Measurements from ENCODE around the gene ARHGAP6. TPM values are rescaled to one million over a fixed set of nuclear protein-coding genes. Genes with fewer than 3 reads are reported as not detected.

Gene ARHGAP6
- total RNA-seq, 2 experiments from 2014 or later: not detected

- ChIA-PET POLR2A (no interaction called here), CTCF (no interaction called here)
- no peak for TF ChIP-seq CTCF (IDR thresholded peaks at IDR 0.05)
- Mint-ChIP-seq H3K4me3 (no peak overlapping the region), H3K27ac (no peak overlapping the region), H3K27me3 (no peaks in the 10 kb centered on the region), H3K4me1 (ENCODE audit: low read depth) (no peaks in the 10 kb centered on the region), H3K36me3 (ENCODE audit: low read depth) (no peaks in the 10 kb centered on the region), H3K9me3 (no peaks in the 10 kb centered on the region)
- ATAC-seq (no peak), DNase-seq (no peak)
- intact Hi-C loops (cut with micrococcal nuclease): no loop called here
Observed at GRCh38 chrX:11375614-11376119, 290.1 kb downstream of the ARHGAP6 start.

GRCh38 chrX:11374570-11374969 lies 291.1 kb downstream of the ARHGAP6 start:
- Mint-ChIP-seq H3K4me3 (no peak overlapping the region), H3K4me1 (ENCODE audit: low read depth) (no peaks in the 10 kb centered on the region), H3K9me3 (no peaks in the 10 kb centered on the region), H3K27me3 (no peaks in the 10 kb centered on the region), H3K27ac (no peak overlapping the region), H3K36me3 (ENCODE audit: low read depth) (no peaks in the 10 kb centered on the region)
- ChIA-PET CTCF (no interaction called here), POLR2A (no interaction called here)
- ATAC-seq: no peak
- intact Hi-C loops (cut with micrococcal nuclease): no loop called here
- DNase-seq: no peak
- TF ChIP-seq CTCF (IDR thresholded peaks at IDR 0.05): no peak

- POLR2A ChIA-PET: no interaction called here
Observed at GRCh38 chrX:11371106-11371505, 294.6 kb downstream of the ARHGAP6 start.

GRCh38 chrX:11367609-11368430 lies 297.9 kb downstream of the ARHGAP6 start:
- ChIA-PET CTCF (interaction anchor here (1.0 kb wide), 1 partner anchor 14 kb away, joined by 3 read pairs; no protein-coding TSS in a partner anchor), POLR2A (no interaction called here)
- intact Hi-C loops (cut with micrococcal nuclease): no loop called here
- H3K27ac Mint-ChIP-seq: no peak overlapping the region
- H3K4me1 Mint-ChIP-seq (ENCODE audit: low read depth): no peaks in the 10 kb centered on the region
- peaks cover 1% of the 10 kb centered on the region for H3K9me3 Mint-ChIP-seq
- no peak overlapping the region for H3K4me3 Mint-ChIP-seq
- no peaks in the 10 kb centered on the region for H3K27me3 Mint-ChIP-seq
- ATAC-seq (no peak), DNase-seq (no peak)
- no peaks in the 10 kb centered on the region for H3K36me3 Mint-ChIP-seq (ENCODE audit: low read depth)
- TF ChIP-seq CTCF (IDR thresholded peaks at IDR 0.05): no peak

More at GRCh38 chrX:11371106-11371505, 294.6 kb downstream of the ARHGAP6 start:
- TF ChIP-seq CTCF (IDR thresholded peaks at IDR 0.05): no peak
- Mint-ChIP-seq H3K9me3 (no peaks in the 10 kb centered on the region), H3K4me3 (no peak overlapping the region), H3K27ac (no peak overlapping the region), H3K27me3 (no peaks in the 10 kb centered on the region), H3K4me1 (ENCODE audit: low read depth) (no peaks in the 10 kb centered on the region), H3K36me3 (ENCODE audit: low read depth) (no peaks in the 10 kb centered on the region)
- CTCF ChIA-PET: interaction anchor here (1.1 kb wide), 1 partner anchor 10 kb away, joined by 6 read pairs; no protein-coding TSS in a partner anchor
- intact Hi-C loops (cut with micrococcal nuclease): no loop called here
- ATAC-seq: no peak
- no peak for DNase-seq

- ChIA-PET POLR2A (no interaction called here), CTCF (interaction anchor here (1.0 kb wide), 1 partner anchor 14 kb away, joined by 3 read pairs; no protein-coding TSS in a partner anchor)
- no peak for TF ChIP-seq CTCF (IDR thresholded peaks at IDR 0.05)
- Mint-ChIP-seq H3K4me1 (ENCODE audit: low read depth) (no peaks in the 10 kb centered on the region), H3K27ac (no peak overlapping the region), H3K4me3 (no peak overlapping the region), H3K36me3 (ENCODE audit: low read depth) (no peaks in the 10 kb centered on the region), H3K27me3 (no peaks in the 10 kb centered on the region), H3K9me3 (peaks cover 1% of the 10 kb centered on the region)
- intact Hi-C loops (cut with micrococcal nuclease): no loop called here
- DNase-seq (no peak), ATAC-seq (no peak)
Observed at GRCh38 chrX:11366998-11367595, 298.6 kb downstream of the ARHGAP6 start.

Measured in activated CD8-positive, alpha-beta T cell treated with anti-CD3 and anti-CD28 coated beads for 36 hours (primary cell).